GM13977 (cell line): Measurements from ENCODE around the gene SINHCAF.
"Not testable (repeated sequence)": the region's sequence is repeated elsewhere in the genome, so short reads cannot be mapped to it uniquely, and the experiment has no call there.

Experiments
- DNase-seq: peaks from one replicate; pipeline ENCODE4 v3.0.0; 2012; ENCODE audit warnings: low spot score
- CTCF ChIP-seq: IDR thresholded peaks from 2 replicates; pipeline ENCODE4 v1.5.1; 2012; ENCODE audit warnings: mild to moderate bottlenecking, control low read depth; ENCODE audit not compliant: insufficient read depth; ENCODE audit errors: extremely low read depth, missing control alignments
- in situ Hi-C: fragments of 300-500 bp; cut with MboI; formaldehyde crosslinking; loops from one replicate; pipeline ENCODE4 v1.12.0; 2022; ENCODE audit warnings: low sequenced_read_pairs, low pct_unique_long_range_greater_than_20kb, mixed read lengths, inconsistent platforms; ENCODE audit not compliant: unreplicated experiment

The SINHCAF gene

GRCh38 chr12:31325877-31326631, at the start of gene SINHCAF:
SINHCAF (minus strand) TSS chr12:31326150; CDS start chr12:31298204, 27,946 bp downstream.
- TF ChIP-seq CTCF = no peak
- peak; percentile 95 for DNase-seq
- in situ Hi-C loops = no loop called here

DNA sequence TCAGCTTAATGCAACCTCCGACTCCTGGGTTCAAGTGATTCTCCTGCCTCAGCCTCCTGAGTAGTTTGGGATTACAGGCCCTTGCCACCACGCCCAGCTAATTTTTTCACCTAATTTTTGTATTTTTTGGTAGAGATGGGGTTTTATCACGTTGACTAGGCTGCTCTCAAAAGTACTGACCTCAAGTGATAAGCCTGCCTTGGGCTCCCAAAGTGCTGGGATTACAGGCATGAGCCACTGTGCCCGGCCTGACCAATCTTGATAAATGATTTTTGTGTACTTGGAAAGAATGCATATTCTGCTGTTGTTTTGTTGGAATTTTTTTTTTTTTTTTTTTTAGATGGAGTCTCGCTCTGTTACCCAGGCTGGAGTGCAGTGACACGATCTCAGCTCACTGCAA, 49.5 kb upstream of the SINHCAF start:
- in situ Hi-C loops, DNase-seq: not testable (repeated sequence)

DNA sequence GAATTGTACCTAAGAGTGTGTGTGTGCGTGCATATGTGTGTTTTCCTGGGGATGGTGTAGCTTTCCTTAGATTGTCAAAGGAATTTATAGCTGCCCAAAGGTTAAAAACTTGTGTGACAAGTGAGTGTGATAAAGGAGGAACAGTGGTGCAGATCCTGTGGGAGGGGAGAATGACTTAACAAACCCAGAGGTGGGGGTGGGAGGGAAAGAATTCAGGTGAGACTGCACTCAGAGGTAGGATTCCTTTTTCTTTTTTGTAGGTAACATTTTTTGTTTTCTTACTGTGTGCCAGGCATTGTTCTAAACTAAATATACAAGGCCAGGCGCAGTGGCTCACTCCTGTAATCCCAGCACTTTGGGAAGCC, 45.3 kb upstream of the SINHCAF start:
- in situ Hi-C loops = no loop called here

GRCh38 chr12:31370531-31371255, 44.7 kb upstream of the SINHCAF start:
- TF ChIP-seq CTCF = no peak
- DNase-seq = no peak
- in situ Hi-C loops = no loop called here

More for the DNA sequence above, 45.3 kb upstream of the SINHCAF start:
- TF ChIP-seq CTCF = no peak
- no peak for DNase-seq

- in situ Hi-C loops = no loop called here
- DNase-seq = no peak
- no peak for TF ChIP-seq CTCF
These were observed 44.0 kb upstream of the SINHCAF start for GRCh38 chr12:31369712-31370521.

DNA sequence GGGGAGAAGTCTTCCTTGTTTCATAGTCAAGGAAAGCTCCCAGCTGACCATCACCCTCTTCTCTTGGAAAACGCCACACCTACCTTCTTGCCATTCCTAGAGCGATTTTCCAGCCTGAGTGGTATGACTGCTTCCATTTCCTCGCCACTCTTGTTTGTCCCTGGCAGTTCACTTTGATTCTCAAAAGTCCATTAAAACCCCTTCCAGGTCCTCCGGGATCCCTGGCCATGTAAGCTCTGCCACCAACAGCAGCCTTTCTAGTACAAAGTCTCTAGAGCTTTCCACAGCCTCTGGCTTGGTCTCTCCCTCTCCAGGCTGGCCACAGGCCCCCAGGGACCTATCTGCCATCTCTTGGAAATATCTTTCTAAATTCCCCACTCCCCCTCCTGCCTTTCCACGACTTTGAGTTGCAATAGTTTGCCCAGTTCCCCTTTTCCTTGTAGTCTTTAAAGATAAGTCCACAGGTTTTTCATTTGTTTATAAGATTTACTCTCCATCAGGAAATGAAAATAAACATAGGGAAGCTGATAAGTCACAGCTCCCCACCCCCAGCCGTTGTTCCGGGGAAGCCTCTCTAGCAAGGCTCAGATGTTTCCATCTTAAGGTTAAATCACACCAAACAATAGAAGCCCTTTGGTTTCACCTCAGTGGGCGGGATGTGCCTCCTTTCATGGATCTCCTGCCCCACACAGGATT, 42.9 kb upstream of the SINHCAF start:
- no peak for TF ChIP-seq CTCF
- no peak for DNase-seq
- in situ Hi-C loops = no loop called here
